Measurements from ENCODE around the gene SMPDL3B.
"Not testable (repeated sequence)": the region's sequence is repeated elsewhere in the genome, so short reads cannot be mapped to it uniquely, and the experiment has no call there.

The SMPDL3B gene

DNA sequence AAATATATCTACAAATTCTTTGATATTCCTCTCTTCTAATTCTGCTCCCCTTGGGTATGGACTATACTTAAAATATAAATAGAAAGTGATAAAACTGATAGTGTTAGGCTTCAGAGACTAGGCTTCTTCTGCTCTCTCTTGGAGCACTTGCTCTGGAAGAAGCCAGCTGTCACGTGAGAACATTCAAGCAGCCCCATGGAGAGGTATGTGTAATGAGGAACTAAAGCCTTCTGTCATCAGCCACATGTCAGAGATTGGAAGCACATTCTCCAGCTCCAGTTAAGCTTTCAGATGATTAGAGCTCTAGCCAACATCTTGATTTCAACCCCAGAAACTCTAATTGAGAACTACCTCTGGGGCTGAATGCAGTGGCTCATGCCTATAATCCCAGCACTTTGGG is 59.3 kb downstream of the SMPDL3B start:
- TF ChIP-seq EZH2 (IDR thresholded peaks at IDR 0.05; ENCODE audit: borderline replicate concordance, low read length) = no peak
- H3K27ac ChIP-seq (ENCODE audit: low read depth, low read length, poor library complexity, severe bottlenecking) = no peak overlapping the region
- no peaks in the 10 kb centered on the region for H4K20me1 ChIP-seq (ENCODE audit: insufficient read depth, low read length)
- H2AFZ ChIP-seq (ENCODE audit: low read length) = no peak overlapping the region
- H3K27me3 ChIP-seq (ENCODE audit: insufficient read depth, low read length) = no peaks in the 10 kb centered on the region
- H3K4me2 ChIP-seq (ENCODE audit: low read length) = no peak overlapping the region
- no peak overlapping the region for H3K9ac ChIP-seq (ENCODE audit: low read length)
- no peaks in the 10 kb centered on the region for H3K9me3 ChIP-seq (ENCODE audit: low read length)
- H3K4me3 ChIP-seq (ENCODE audit: low read depth, low read length, poor library complexity, severe bottlenecking) = no peak overlapping the region
- H3F3A ChIP-seq (ENCODE audit: insufficient read depth, low read length) = no peaks in the 10 kb centered on the region
- H3K4me1 ChIP-seq (ENCODE audit: insufficient read depth, low read length, severe bottlenecking) = peaks cover 3% of the 10 kb centered on the region
- no peaks in the 10 kb centered on the region for H3K79me2 ChIP-seq (ENCODE audit: insufficient read depth, low read length)
- H3K9me2 ChIP-seq (ENCODE audit: low read depth, low read length) = no peaks in the 10 kb centered on the region
- H3K36me3 ChIP-seq (ENCODE audit: insufficient read depth, low read length) = peaks cover 89% of the 10 kb centered on the region

GRCh38 chr1:27994526-27994925 is 59.7 kb downstream of the SMPDL3B start:
- H3K36me3 ChIP-seq (ENCODE audit: insufficient read depth, low read length) = peaks cover 87% of the 10 kb centered on the region

GRCh38 chr1:27999055-27999454 is 64.3 kb downstream of the SMPDL3B start:
- Histone ChIP-seq H3K9ac (ENCODE audit: low read length) (no peak overlapping the region), H3K79me2 (ENCODE audit: insufficient read depth, low read length) (no peaks in the 10 kb centered on the region), H3K9me2 (ENCODE audit: low read depth, low read length) (no peaks in the 10 kb centered on the region), H3K4me3 (ENCODE audit: low read depth, low read length, poor library complexity, severe bottlenecking) (no peak overlapping the region), H3K9me3 (ENCODE audit: low read length) (no peaks in the 10 kb centered on the region), H3K4me2 (ENCODE audit: low read length) (no peak overlapping the region), H4K20me1 (ENCODE audit: insufficient read depth, low read length) (no peaks in the 10 kb centered on the region), H2AFZ (ENCODE audit: low read length) (no peak overlapping the region), H3K36me3 (ENCODE audit: insufficient read depth, low read length) (peaks cover 67% of the 10 kb centered on the region), H3K27ac (ENCODE audit: low read depth, low read length, poor library complexity, severe bottlenecking) (no peak overlapping the region), H3K27me3 (ENCODE audit: insufficient read depth, low read length) (no peaks in the 10 kb centered on the region), H3F3A (ENCODE audit: insufficient read depth, low read length) (no peaks in the 10 kb centered on the region), H3K4me1 (ENCODE audit: insufficient read depth, low read length, severe bottlenecking) (no peaks in the 10 kb centered on the region)
- no peak for TF ChIP-seq CTCF (IDR thresholded peaks at IDR 0.05; ENCODE audit: low read length)
- TF ChIP-seq EZH2 (IDR thresholded peaks at IDR 0.05; ENCODE audit: borderline replicate concordance, low read length) = no peak

More at GRCh38 chr1:27994526-27994925, 59.7 kb downstream of the SMPDL3B start:
- not testable (repeated sequence) for H3K27me3 ChIP-seq (ENCODE audit: insufficient read depth, low read length); H3K4me2 ChIP-seq (ENCODE audit: low read length); H2AFZ ChIP-seq (ENCODE audit: low read length); H3K9me3 ChIP-seq (ENCODE audit: low read length); H3K27ac ChIP-seq (ENCODE audit: low read depth, low read length, poor library complexity, severe bottlenecking); H3K9me2 ChIP-seq (ENCODE audit: low read depth, low read length); H3K4me1 ChIP-seq (ENCODE audit: insufficient read depth, low read length, severe bottlenecking); H3K4me3 ChIP-seq (ENCODE audit: low read depth, low read length, poor library complexity, severe bottlenecking); H3K9ac ChIP-seq (ENCODE audit: low read length); H4K20me1 ChIP-seq (ENCODE audit: insufficient read depth, low read length); H3K79me2 ChIP-seq (ENCODE audit: insufficient read depth, low read length); H3F3A ChIP-seq (ENCODE audit: insufficient read depth, low read length)

- Histone ChIP-seq H3K79me2 (ENCODE audit: insufficient read depth, low read length) (no peaks in the 10 kb centered on the region), H4K20me1 (ENCODE audit: insufficient read depth, low read length) (no peaks in the 10 kb centered on the region), H3F3A (ENCODE audit: insufficient read depth, low read length) (no peaks in the 10 kb centered on the region), H3K27me3 (ENCODE audit: insufficient read depth, low read length) (no peaks in the 10 kb centered on the region), H3K9me2 (ENCODE audit: low read depth, low read length) (no peaks in the 10 kb centered on the region), H2AFZ (ENCODE audit: low read length) (no peak overlapping the region), H3K4me1 (ENCODE audit: insufficient read depth, low read length, severe bottlenecking) (no peaks in the 10 kb centered on the region), H3K4me2 (ENCODE audit: low read length) (no peak overlapping the region), H3K4me3 (ENCODE audit: low read depth, low read length, poor library complexity, severe bottlenecking) (no peak overlapping the region), H3K27ac (ENCODE audit: low read depth, low read length, poor library complexity, severe bottlenecking) (no peak overlapping the region), H3K36me3 (ENCODE audit: insufficient read depth, low read length) (peaks cover 64% of the 10 kb centered on the region), H3K9me3 (ENCODE audit: low read length) (no peaks in the 10 kb centered on the region), H3K9ac (ENCODE audit: low read length) (no peak overlapping the region)
- no peak for TF ChIP-seq CTCF (IDR thresholded peaks at IDR 0.05; ENCODE audit: low read length)
- no peak for TF ChIP-seq EZH2 (IDR thresholded peaks at IDR 0.05; ENCODE audit: borderline replicate concordance, low read length)
Measured at GRCh38 chr1:28002600-28002999, 67.8 kb downstream of the SMPDL3B start.

DNA sequence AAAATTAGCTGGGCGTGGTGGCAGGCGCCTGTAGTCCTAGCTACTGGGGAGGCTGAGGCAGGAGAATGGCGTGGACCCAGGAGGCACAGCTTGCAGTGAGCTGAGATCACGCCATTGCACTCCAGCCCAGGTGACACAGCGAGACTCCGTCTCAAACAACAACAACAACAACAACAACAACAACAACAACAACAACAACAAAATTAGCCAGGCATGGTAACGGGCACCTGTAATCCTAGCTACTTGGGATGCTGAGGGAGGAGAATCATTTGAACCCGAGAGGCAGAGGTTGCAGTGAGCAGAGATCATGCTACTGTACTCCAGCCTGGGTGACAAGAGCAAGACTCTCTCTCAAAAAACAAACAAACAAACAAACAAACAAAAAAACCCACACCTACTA is 68.3 kb downstream of the SMPDL3B start:
- H3K27me3 ChIP-seq (ENCODE audit: insufficient read depth, low read length); H3K9ac ChIP-seq (ENCODE audit: low read length); H3K9me3 ChIP-seq (ENCODE audit: low read length); H3K27ac ChIP-seq (ENCODE audit: low read depth, low read length, poor library complexity, severe bottlenecking); H3K9me2 ChIP-seq (ENCODE audit: low read depth, low read length); H3K79me2 ChIP-seq (ENCODE audit: insufficient read depth, low read length); H3F3A ChIP-seq (ENCODE audit: insufficient read depth, low read length); H2AFZ ChIP-seq (ENCODE audit: low read length); H3K4me3 ChIP-seq (ENCODE audit: low read depth, low read length, poor library complexity, severe bottlenecking); H3K4me2 ChIP-seq (ENCODE audit: low read length); H4K20me1 ChIP-seq (ENCODE audit: insufficient read depth, low read length); H3K4me1 ChIP-seq (ENCODE audit: insufficient read depth, low read length, severe bottlenecking): not testable (repeated sequence)
- H3K36me3 ChIP-seq (ENCODE audit: insufficient read depth, low read length) = peaks cover 63% of the 10 kb centered on the region

Data from OCI-LY1 (cell line).